Calu3 (cell line): ENCODE measurements around the gene CIROP. TPM values are rescaled to one million over a fixed set of nuclear protein-coding genes. Genes with fewer than 3 reads are reported as not detected.

Experiments used
- BruUV-seq: library from RNA; stranded (reverse); fragments of 400-500 nt; replicated peaks from 2 replicates; lab custom pipeline; 2021; lab: Mats Ljungman, UMichigan
- CTCF ChIA-PET: fragments of 300-600 bp; sonication (Branson Sonifier 250); formaldehyde crosslinking; loops from one replicate; lab custom pipeline; 2022; ENCODE audit warnings: antibody characterized with exemption; lab: Charles Lee
- DNase-seq: peaks from one replicate; pipeline ENCODE4 v3.0.0; 2022
- H3K27ac Mint-ChIP-seq: one replicate; pipeline ENCODE4 v1.8.0; 2022; ENCODE audit warnings: mixed read lengths; ENCODE audit not compliant: unreplicated experiment
- H3K27me3 Mint-ChIP-seq: one replicate; pipeline ENCODE4 v1.8.0; 2022; ENCODE audit warnings: mixed read lengths; ENCODE audit not compliant: unreplicated experiment
- H3K36me3 Mint-ChIP-seq: one replicate; pipeline ENCODE4 v1.8.0; 2022; ENCODE audit warnings: mild to moderate bottlenecking, moderate library complexity, mixed read lengths; ENCODE audit not compliant: insufficient read depth, unreplicated experiment
- H3K4me1 Mint-ChIP-seq: one replicate; pipeline ENCODE4 v1.8.0; 2022; ENCODE audit warnings: mild to moderate bottlenecking, low read depth, mixed read lengths; ENCODE audit not compliant: unreplicated experiment
- H3K4me3 Mint-ChIP-seq: one replicate; pipeline ENCODE4 v1.8.0; 2022; ENCODE audit warnings: mild to moderate bottlenecking, low read depth, moderate library complexity, mixed read lengths; ENCODE audit not compliant: unreplicated experiment
- H3K9me3 Mint-ChIP-seq: one replicate; pipeline ENCODE4 v1.8.0; 2022; ENCODE audit warnings: low read depth, mixed read lengths; ENCODE audit not compliant: unreplicated experiment
- intact Hi-C: fragments of 100-400 bp; cut with micrococcal nuclease; formaldehyde crosslinking; loops from one replicate; pipeline ENCODE4 v1.10.0; 2022; ENCODE audit not compliant: unreplicated experiment
- total RNA-seq: library from RNA; stranded (reverse); gene quantifications from 2 replicates; pipeline ENCODE4 v1.2.3, GENCODE V29; 2022
- TF ChIP-seq, protein P1 (sequence below): fragments of 200-600 bp; IDR thresholded peaks from one replicate; pipeline ENCODE4 v1.8.0; 2022; ENCODE audit warnings: antibody characterized with exemption; ENCODE audit not compliant: unreplicated experiment

The CIROP gene
- total RNA-seq, 1 experiment from 2014 or later: not detected

DNA sequence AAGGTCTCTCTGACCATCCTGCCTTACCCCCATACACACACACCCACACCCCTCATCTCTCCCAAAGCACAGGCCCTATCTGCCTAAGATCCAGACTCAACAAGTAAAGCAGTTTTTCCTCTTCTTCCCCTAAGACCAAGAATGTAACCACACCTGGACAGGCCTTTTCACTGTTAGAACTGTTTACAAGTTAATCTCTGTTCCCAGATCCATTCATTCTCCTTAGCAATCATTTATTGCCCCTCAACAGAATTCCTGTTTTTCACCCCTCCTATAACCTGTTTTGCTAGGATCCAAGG, 1.9 kb upstream of the CIROP start:
- TF ChIP-seq, protein P1, sequence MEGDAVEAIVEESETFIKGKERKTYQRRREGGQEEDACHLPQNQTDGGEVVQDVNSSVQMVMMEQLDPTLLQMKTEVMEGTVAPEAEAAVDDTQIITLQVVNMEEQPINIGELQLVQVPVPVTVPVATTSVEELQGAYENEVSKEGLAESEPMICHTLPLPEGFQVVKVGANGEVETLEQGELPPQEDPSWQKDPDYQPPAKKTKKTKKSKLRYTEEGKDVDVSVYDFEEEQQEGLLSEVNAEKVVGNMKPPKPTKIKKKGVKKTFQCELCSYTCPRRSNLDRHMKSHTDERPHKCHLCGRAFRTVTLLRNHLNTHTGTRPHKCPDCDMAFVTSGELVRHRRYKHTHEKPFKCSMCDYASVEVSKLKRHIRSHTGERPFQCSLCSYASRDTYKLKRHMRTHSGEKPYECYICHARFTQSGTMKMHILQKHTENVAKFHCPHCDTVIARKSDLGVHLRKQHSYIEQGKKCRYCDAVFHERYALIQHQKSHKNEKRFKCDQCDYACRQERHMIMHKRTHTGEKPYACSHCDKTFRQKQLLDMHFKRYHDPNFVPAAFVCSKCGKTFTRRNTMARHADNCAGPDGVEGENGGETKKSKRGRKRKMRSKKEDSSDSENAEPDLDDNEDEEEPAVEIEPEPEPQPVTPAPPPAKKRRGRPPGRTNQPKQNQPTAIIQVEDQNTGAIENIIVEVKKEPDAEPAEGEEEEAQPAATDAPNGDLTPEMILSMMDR: no peak
- CTCF ChIA-PET: no interaction called here
- Mint-ChIP-seq H3K9me3 (no peaks in the 10 kb centered on the region), H3K4me3 (no peak overlapping the region), H3K4me1 (no peaks in the 10 kb centered on the region), H3K36me3 (no peaks in the 10 kb centered on the region), H3K27me3 (peaks cover 35% of the 10 kb centered on the region), H3K27ac (no peak overlapping the region)
- intact Hi-C loops: no loop called here
- no TSS peak for BruUV-seq
- DNase-seq: no peak

DNA sequence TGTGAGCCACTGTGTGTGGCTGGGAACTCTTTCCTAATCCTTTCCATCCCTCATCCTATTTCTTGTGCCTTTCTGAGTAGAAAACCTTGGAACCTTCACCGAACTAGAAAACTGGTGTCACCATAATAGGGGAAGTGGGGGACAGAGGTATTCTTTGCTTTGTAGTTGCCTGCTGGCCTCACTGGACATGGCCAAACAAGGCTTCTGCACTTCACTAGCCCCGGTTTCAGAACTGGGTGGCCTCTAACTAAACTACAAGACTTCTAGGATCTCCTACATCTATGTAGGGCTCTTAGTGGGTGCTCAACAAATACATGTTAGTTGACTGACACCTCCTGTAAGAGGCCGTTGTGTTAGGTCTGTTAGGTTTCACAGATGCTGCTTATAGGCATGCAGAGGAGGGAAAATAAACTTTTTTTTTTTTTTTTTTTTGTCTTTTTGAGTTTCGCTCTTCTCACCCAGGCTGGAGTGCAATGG, 597 bp upstream of the CIROP start:
- Mint-ChIP-seq H3K4me1 (no peaks in the 10 kb centered on the region), H3K4me3 (no peak overlapping the region)

DNA sequence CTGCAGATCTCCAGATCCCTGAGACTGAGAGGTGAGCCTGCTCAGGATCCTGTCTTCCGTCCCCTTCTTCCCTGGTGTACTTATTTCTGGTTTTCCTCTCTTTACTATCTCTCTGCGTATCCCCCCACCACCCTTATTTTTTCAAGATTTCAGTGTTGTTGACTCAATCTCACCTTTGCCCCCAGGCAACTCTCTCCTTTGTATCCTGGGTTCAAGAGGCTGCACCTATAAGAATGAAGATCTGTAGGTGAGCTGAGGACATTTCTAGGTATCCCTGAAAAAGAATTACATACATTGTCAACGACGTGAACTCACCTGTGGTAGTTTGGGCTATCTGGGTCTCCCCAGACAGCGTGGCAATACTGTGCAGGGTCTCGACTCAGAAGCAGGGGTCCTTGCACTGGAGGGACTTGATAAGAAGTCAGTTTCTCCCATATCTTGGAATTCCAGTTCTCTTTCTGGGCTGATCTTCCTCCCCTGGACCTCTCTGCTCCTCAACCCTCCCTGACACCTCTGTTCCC, 659 bp downstream of the CIROP start:
- H3K36me3 Mint-ChIP-seq: peaks cover 7% of the 10 kb centered on the region
- CTCF ChIA-PET: no interaction called here
- no peak overlapping the region for H3K4me3 Mint-ChIP-seq
- no peaks in the 10 kb centered on the region for H3K4me1 Mint-ChIP-seq
- H3K27ac Mint-ChIP-seq: no peak overlapping the region
- peaks cover 35% of the 10 kb centered on the region for H3K27me3 Mint-ChIP-seq
- H3K9me3 Mint-ChIP-seq: no peaks in the 10 kb centered on the region
- BruUV-seq: no TSS peak
- DNase-seq: no peak
- intact Hi-C loops: no loop called here
- TF ChIP-seq, protein P1: no peak

More for the DNA sequence above, 597 bp upstream of the CIROP start:
- H3K27me3 Mint-ChIP-seq: peaks cover 35% of the 10 kb centered on the region
- CTCF ChIA-PET: interaction anchor here (0.7 kb wide), 1 partner anchor 1658 kb away, joined by 3 read pairs; no protein-coding TSS in a partner anchor
- H3K36me3 Mint-ChIP-seq: no peaks in the 10 kb centered on the region
- DNase-seq: no peak
- intact Hi-C loops: no loop called here
- H3K9me3 Mint-ChIP-seq: no peaks in the 10 kb centered on the region
- no peak overlapping the region for H3K27ac Mint-ChIP-seq
- no TSS peak for BruUV-seq
- TF ChIP-seq, protein P1: no peak

DNA sequence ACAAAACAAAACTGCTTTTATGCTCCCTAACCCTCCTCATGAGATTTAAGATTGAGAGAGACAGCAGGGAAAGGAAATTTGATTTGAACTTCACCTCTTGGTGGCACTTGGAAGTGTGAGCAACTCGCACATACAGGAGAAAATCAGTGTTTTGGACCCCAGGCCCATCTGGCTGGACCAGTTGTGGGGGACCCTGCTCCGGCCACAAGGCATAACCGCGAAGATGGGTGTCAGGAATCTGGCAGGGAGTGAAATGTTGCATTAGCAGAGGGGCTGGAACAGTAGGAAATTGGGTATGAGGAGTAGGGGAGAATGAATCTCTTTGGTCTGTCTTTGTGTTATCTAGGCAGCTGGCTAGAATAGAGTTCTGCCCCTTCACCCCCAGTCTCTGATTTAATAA, 1.2 kb downstream of the CIROP start:
- CTCF ChIA-PET: no interaction called here
- Mint-ChIP-seq H3K9me3 (no peaks in the 10 kb centered on the region), H3K27me3 (peaks cover 35% of the 10 kb centered on the region), H3K27ac (no peak overlapping the region), H3K4me1 (no peaks in the 10 kb centered on the region), H3K36me3 (peaks cover 10% of the 10 kb centered on the region), H3K4me3 (no peak overlapping the region)
- BruUV-seq: no TSS peak
- intact Hi-C loops: no loop called here
- TF ChIP-seq, protein P1: no peak
- no peak for DNase-seq
